Activated CD4-positive, alpha-beta memory T cell treated with anti-CD3 and anti-CD28 coated beads for 36 hours (primary cell): Measurements from ENCODE around the gene PPM1B. TPM values are rescaled to one million over a fixed set of nuclear protein-coding genes. Genes with fewer than 3 reads are reported as not detected.
"Not testable (repeated sequence)": the region's sequence is repeated elsewhere in the genome, so short reads cannot be mapped to it uniquely, and the experiment has no call there.

Experiments used
- CTCF ChIA-PET: fragments of 350-600 bp; sonication (Branson Sonifier 250); formaldehyde crosslinking; loops from one replicate; lab custom pipeline; 2021; ENCODE audit warnings: antibody characterized with exemption, inconsistent platforms; lab: Charles Lee
- POLR2A ChIA-PET: fragments of 350-600 bp; sonication (Branson Sonifier 250); formaldehyde crosslinking; loops from one replicate; lab custom pipeline; 2021; ENCODE audit warnings: antibody characterized with exemption; lab: Charles Lee
- DNase-seq: peaks from one replicate; pipeline ENCODE4 v3.0.0-alpha.2; 2020
- H3K27ac Mint-ChIP-seq: one replicate; pipeline ENCODE4 v1.8.0; 2021; ENCODE audit warnings: mixed read lengths
- H3K27me3 Mint-ChIP-seq: one replicate; pipeline ENCODE4 v1.8.0; 2021; ENCODE audit warnings: mixed read lengths
- H3K36me3 Mint-ChIP-seq: one replicate; pipeline ENCODE4 v1.8.0; 2021; ENCODE audit warnings: mixed read lengths
- H3K4me1 Mint-ChIP-seq: one replicate; pipeline ENCODE4 v1.8.0; 2021; ENCODE audit warnings: low read depth, mixed read lengths
- H3K4me3 Mint-ChIP-seq: one replicate; pipeline ENCODE4 v1.8.0; 2021; ENCODE audit warnings: mild to moderate bottlenecking, mixed read lengths
- H3K9me3 Mint-ChIP-seq: one replicate; pipeline ENCODE4 v1.8.0; 2021; ENCODE audit warnings: mixed read lengths
- intact Hi-C: fragments of 100-400 bp; cut with micrococcal nuclease; formaldehyde crosslinking; loops from one replicate; pipeline ENCODE4 v1.15.1; 2023
- total RNA-seq, 2 experiments: library from RNA; stranded (reverse); gene quantifications; one replicate each; pipeline ENCODE4 v1.2.3, GENCODE V29; 2021

Gene PPM1B
- total RNA-seq, 2 experiments from 2014 or later = 41.6 to 45.2 TPM

- no peaks in the 10 kb centered on the region for H3K9me3 Mint-ChIP-seq
- POLR2A ChIA-PET = interaction anchor here (0.6 kb wide), 1 partner anchor 36 kb away, joined by 3 read pairs; no protein-coding TSS in a partner anchor
- peak; percentile 64 for DNase-seq
- H3K27ac Mint-ChIP-seq = no peak overlapping the region
- CTCF ChIA-PET = interaction anchor here (0.6 to 4.6 kb wide), 22 partner anchors 8 to 1993 kb away, joined by 3 to 27 read pairs (median 4); no protein-coding TSS in a partner anchor
- peaks cover 12% of the 10 kb centered on the region for H3K4me1 Mint-ChIP-seq
- no peaks in the 10 kb centered on the region for H3K27me3 Mint-ChIP-seq
- H3K36me3 Mint-ChIP-seq = no peaks in the 10 kb centered on the region
- intact Hi-C loops = loop anchor here (1.0 to 10.0 kb wide), 5 partner anchors 98 to 710 kb away; no protein-coding TSS in a partner anchor
- H3K4me3 Mint-ChIP-seq = peak overlapping the region; percentile 66
Measured at GRCh38 chr2:44244135-44244871, 75.6 kb downstream of the PPM1B start.

DNA sequence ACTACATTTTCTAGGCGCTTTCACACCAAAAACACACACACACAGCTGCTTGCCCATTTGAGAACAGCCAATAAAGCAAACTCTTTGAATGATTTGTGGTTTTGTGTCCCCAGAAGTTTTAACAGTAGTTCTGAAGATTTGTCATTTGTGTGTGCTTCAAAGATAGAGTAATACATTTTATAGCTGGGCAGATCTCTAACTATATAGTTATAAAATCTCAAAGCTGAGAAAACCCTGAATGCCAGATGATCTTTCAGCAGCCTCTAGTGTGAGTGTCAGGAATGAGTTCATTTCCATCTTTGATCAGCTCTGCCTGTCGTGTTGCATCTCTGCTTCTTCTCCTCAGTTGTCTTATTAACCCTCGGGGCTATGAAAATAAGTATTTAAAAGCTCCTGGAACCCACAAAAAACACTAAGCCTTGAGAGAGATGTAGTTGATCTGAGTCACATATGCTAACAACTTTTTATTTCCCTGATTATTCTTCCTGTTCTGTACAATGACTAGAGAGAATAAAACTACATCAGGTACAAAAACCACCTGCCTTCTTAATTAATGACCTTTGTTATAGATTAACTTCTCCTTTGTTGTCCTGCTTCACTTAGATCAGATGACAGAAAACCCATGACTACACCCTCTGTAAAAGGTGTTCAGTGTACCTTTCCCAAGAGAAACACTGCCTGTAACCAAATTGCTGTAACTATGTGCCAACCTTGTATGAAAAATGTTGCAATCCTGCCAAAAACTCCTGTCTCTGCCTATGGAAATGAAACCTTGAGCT, 76.6 kb downstream of the PPM1B start:
- CTCF ChIA-PET = interaction anchor here (0.8 to 4.6 kb wide), 10 partner anchors 10 to 711 kb away, joined by 3 to 27 read pairs (median 3); no protein-coding TSS in a partner anchor

DNA sequence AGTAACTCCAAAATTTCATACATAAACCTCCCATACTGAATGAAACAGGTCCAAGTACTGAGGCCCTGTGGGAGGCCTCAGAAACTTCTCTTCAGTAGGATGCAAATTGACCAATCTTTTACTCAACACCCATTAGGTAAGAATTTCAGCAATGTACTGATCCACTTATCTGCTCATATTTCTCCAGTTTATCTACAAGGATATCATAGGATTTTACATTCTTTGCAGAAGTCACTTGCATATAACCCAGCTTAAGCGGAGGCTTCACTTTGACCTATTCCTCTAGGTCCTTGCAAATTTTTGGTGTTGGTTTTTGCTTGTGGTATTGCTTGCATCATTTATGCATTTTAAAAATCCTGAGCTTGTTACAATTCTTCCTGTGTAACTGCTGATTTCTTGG, 77.8 kb downstream of the PPM1B start:
- DNase-seq = no peak
- Mint-ChIP-seq H3K27ac (no peak overlapping the region), H3K27me3 (peaks cover 3% of the 10 kb centered on the region), H3K9me3 (no peaks in the 10 kb centered on the region), H3K4me3 (no peak overlapping the region), H3K4me1 (peaks cover 12% of the 10 kb centered on the region), H3K36me3 (no peaks in the 10 kb centered on the region)
- CTCF ChIA-PET = interaction anchor here (1.1 to 4.6 kb wide), 4 partner anchors 9 to 203 kb away, joined by 3 to 27 read pairs (median 4); no protein-coding TSS in a partner anchor
- POLR2A ChIA-PET = no interaction called here
- intact Hi-C loops = loop anchor here (10.0 kb wide), 1 partner anchor 228 kb away; no protein-coding TSS in a partner anchor

More for the DNA sequence above, 76.6 kb downstream of the PPM1B start:
- DNase-seq = no peak
- H3K4me3 Mint-ChIP-seq = no peak overlapping the region
- H3K4me1 Mint-ChIP-seq = peaks cover 12% of the 10 kb centered on the region
- no peaks in the 10 kb centered on the region for H3K36me3 Mint-ChIP-seq
- no peak overlapping the region for H3K27ac Mint-ChIP-seq
- H3K27me3 Mint-ChIP-seq = no peaks in the 10 kb centered on the region
- no peaks in the 10 kb centered on the region for H3K9me3 Mint-ChIP-seq
- intact Hi-C loops = loop anchor here (2.0 to 10.0 kb wide), 3 partner anchors 98 to 710 kb away; no protein-coding TSS in a partner anchor
- POLR2A ChIA-PET = no interaction called here

GRCh38 chr2:44246840-44247369, 78.2 kb downstream of the PPM1B start:
- ChIA-PET CTCF (interaction anchor here (1.1 to 1.5 kb wide), 3 partner anchors 8 to 203 kb away, joined by 3 to 4 read pairs (median 3); no protein-coding TSS in a partner anchor), POLR2A (no interaction called here)
- Mint-ChIP-seq H3K27ac (no peak overlapping the region), H3K27me3 (peaks cover 3% of the 10 kb centered on the region), H3K36me3 (no peaks in the 10 kb centered on the region), H3K9me3 (no peaks in the 10 kb centered on the region), H3K4me3 (no peak overlapping the region), H3K4me1 (peaks cover 12% of the 10 kb centered on the region)
- no peak for DNase-seq
- intact Hi-C loops = loop anchor here (10.0 kb wide), 1 partner anchor 228 kb away; no protein-coding TSS in a partner anchor

- no peak for DNase-seq
- ChIA-PET POLR2A (no interaction called here), CTCF (interaction anchor here (0.8 kb wide), 1 partner anchor 48 kb away, joined by 3 read pairs; no protein-coding TSS in a partner anchor)
- peaks cover 12% of the 10 kb centered on the region for H3K4me1 Mint-ChIP-seq
- H3K27ac Mint-ChIP-seq = no peak overlapping the region
- peaks cover 3% of the 10 kb centered on the region for H3K27me3 Mint-ChIP-seq
- intact Hi-C loops = loop anchor here (10.0 kb wide), 1 partner anchor 227 kb away; no protein-coding TSS in a partner anchor
- H3K36me3 Mint-ChIP-seq = no peaks in the 10 kb centered on the region
- no peak overlapping the region for H3K4me3 Mint-ChIP-seq
- H3K9me3 Mint-ChIP-seq = no peaks in the 10 kb centered on the region
Measured at GRCh38 chr2:44247924-44248323, 79.2 kb downstream of the PPM1B start.

- H3K9me3 Mint-ChIP-seq, H3K27ac Mint-ChIP-seq, H3K4me3 Mint-ChIP-seq, H3K36me3 Mint-ChIP-seq, H3K27me3 Mint-ChIP-seq, DNase-seq, H3K4me1 Mint-ChIP-seq, POLR2A ChIA-PET: not testable (repeated sequence)
- CTCF ChIA-PET = interaction anchor here (1.9 kb wide), 1 partner anchor 46 kb away, joined by 5 read pairs; no protein-coding TSS in a partner anchor
- intact Hi-C loops = loop anchor here (10.0 kb wide), 1 partner anchor 226 kb away; no protein-coding TSS in a partner anchor
Measured at GRCh38 chr2:44249269-44249668, 80.6 kb downstream of the PPM1B start.

- H3K27me3 Mint-ChIP-seq = peaks cover 3% of the 10 kb centered on the region
- CTCF ChIA-PET = interaction anchor here (1.9 kb wide), 1 partner anchor 45 kb away, joined by 5 read pairs; no protein-coding TSS in a partner anchor
- DNase-seq = no peak
Measured at GRCh38 chr2:44250376-44250775, 81.7 kb downstream of the PPM1B start.

DNA sequence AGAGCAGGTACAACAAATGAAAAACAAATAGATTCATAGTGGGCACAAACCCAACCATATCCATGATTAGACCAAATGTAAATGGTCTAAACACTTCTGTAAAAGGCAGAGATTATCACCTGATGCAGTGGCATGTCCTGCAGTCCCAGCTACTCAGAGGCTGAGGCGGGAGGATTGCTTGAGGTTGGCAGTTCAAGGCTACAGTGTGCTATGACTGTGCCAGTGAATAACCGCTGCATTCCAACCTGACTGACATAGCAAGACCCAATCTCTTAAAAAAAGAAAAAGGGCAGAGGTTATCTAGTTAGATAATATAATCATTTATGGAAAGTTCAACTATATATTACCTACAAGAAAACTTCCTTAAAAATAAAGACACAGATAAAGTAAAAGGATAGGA, 85.3 kb downstream of the PPM1B start:
- DNase-seq = no peak
- POLR2A ChIA-PET = no interaction called here
- no peak overlapping the region for H3K27ac Mint-ChIP-seq
- H3K27me3 Mint-ChIP-seq = peaks cover 3% of the 10 kb centered on the region
- CTCF ChIA-PET = interaction anchor here (0.9 to 1.5 kb wide), 2 partner anchors 10 to 12 kb away, joined by 3 read pairs; no protein-coding TSS in a partner anchor
- no peaks in the 10 kb centered on the region for H3K36me3 Mint-ChIP-seq
- H3K9me3 Mint-ChIP-seq = no peaks in the 10 kb centered on the region
- no peak overlapping the region for H3K4me3 Mint-ChIP-seq
- H3K4me1 Mint-ChIP-seq = no peaks in the 10 kb centered on the region
- intact Hi-C loops = no loop called here

More at GRCh38 chr2:44250376-44250775, 81.7 kb downstream of the PPM1B start:
- Mint-ChIP-seq H3K4me3 (no peak overlapping the region), H3K9me3 (no peaks in the 10 kb centered on the region), H3K36me3 (no peaks in the 10 kb centered on the region), H3K4me1 (peaks cover 2% of the 10 kb centered on the region), H3K27ac (no peak overlapping the region)
- POLR2A ChIA-PET = interaction anchor here (0.5 kb wide), 1 partner anchor 60 kb away, joined by 3 read pairs; no protein-coding TSS in a partner anchor
- intact Hi-C loops = no loop called here

- H3K4me1 Mint-ChIP-seq, CTCF ChIA-PET, intact Hi-C loops, H3K27ac Mint-ChIP-seq, H3K9me3 Mint-ChIP-seq, DNase-seq, H3K36me3 Mint-ChIP-seq, POLR2A ChIA-PET, H3K4me3 Mint-ChIP-seq, H3K27me3 Mint-ChIP-seq: not testable (repeated sequence)
Measured at GRCh38 chr2:44255704-44256103, 87.0 kb downstream of the PPM1B start.

DNA sequence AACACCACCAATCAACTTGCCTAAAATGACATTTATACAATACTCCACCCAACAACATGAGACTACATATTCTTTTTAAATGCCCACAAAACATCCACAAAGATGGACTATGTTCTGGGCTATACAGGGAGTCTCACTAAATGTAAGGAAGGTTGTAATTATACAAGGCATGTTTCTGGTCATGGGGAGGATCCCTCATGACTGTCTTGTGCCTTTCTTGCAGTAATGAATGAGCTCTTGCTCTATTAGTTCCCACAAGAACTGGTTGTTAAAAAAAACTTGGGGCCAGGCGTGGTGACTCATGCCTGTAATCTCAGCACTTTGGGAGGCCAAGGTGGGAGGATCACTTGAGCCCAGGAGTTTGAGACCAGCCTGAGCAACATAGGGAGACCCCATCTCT, 89.1 kb downstream of the PPM1B start:
- H3K4me3 Mint-ChIP-seq, H3K4me1 Mint-ChIP-seq, H3K27me3 Mint-ChIP-seq, intact Hi-C loops, H3K27ac Mint-ChIP-seq, DNase-seq, POLR2A ChIA-PET, H3K9me3 Mint-ChIP-seq, H3K36me3 Mint-ChIP-seq: not testable (repeated sequence)
- CTCF ChIA-PET = interaction anchor here (1.1 kb wide), 1 partner anchor 12 kb away, joined by 3 read pairs; no protein-coding TSS in a partner anchor

- no peaks in the 10 kb centered on the region for H3K27me3 Mint-ChIP-seq
- no peak overlapping the region for H3K27ac Mint-ChIP-seq
- H3K9me3 Mint-ChIP-seq = no peaks in the 10 kb centered on the region
- ChIA-PET CTCF (interaction anchor here (0.6 to 1.0 kb wide), 3 partner anchors 42 to 223 kb away, joined by 3 to 4 read pairs (median 3); no protein-coding TSS in a partner anchor), POLR2A (no interaction called here)
- no peak overlapping the region for H3K4me3 Mint-ChIP-seq
- H3K36me3 Mint-ChIP-seq = no peaks in the 10 kb centered on the region
- intact Hi-C loops = no loop called here
- DNase-seq = no peak
- H3K4me1 Mint-ChIP-seq = no peaks in the 10 kb centered on the region
Measured at GRCh38 chr2:44267269-44267795, 98.7 kb downstream of the PPM1B start.
